KMS-11 (cell line): ENCODE measurements around the gene WDR88.
"Not testable (repeated sequence)": the region's sequence is repeated elsewhere in the genome, so short reads cannot be mapped to it uniquely, and the experiment has no call there.

ENCODE experiments used
- H2AFZ ChIP-seq: fragments of 200-600 bp; sonication (generic); 2 replicates; pipeline ENCODE4 v1.6.1; 2016; ENCODE audit warnings: antibody characterized with exemption, mixed run types, low read depth
- H3K27ac ChIP-seq: fragments of 200-600 bp; sonication (generic); 2 replicates; pipeline ENCODE4 v1.6.1; 2016; ENCODE audit warnings: mild to moderate bottlenecking, mixed run types
- H3K27me3 ChIP-seq: fragments of 200-600 bp; sonication (generic); 2 replicates; pipeline ENCODE4 v1.6.1; 2017; ENCODE audit warnings: mild to moderate bottlenecking, low read depth, mixed run types, moderate library complexity; ENCODE audit not compliant: insufficient read depth
- H3K36me3 ChIP-seq: fragments of 200-600 bp; sonication (generic); 2 replicates; pipeline ENCODE4 v1.6.1; 2017; ENCODE audit warnings: mild to moderate bottlenecking, mixed run types; ENCODE audit not compliant: insufficient read depth
- H3K4me1 ChIP-seq: fragments of 200-600 bp; sonication (generic); 2 replicates; pipeline ENCODE4 v1.6.1; 2016; ENCODE audit warnings: mild to moderate bottlenecking, low read depth, mixed run types; ENCODE audit not compliant: poor library complexity, severe bottlenecking
- H3K4me2 ChIP-seq: fragments of 200-600 bp; sonication (generic); 2 replicates; pipeline ENCODE4 v1.7.0; 2016; ENCODE audit warnings: mild to moderate bottlenecking, mixed run types
- H3K4me3 ChIP-seq: fragments of 200-600 bp; sonication (generic); IDR thresholded peaks from 2 replicates; pipeline ENCODE4 v1.6.1; 2017; ENCODE audit warnings: low read depth, low read length, mixed read lengths; ENCODE audit not compliant: insufficient read depth
- H3K79me2 ChIP-seq: fragments of 200-600 bp; sonication (generic); 2 replicates; pipeline ENCODE4 v1.6.1; 2016; ENCODE audit warnings: low read depth, mixed run types; ENCODE audit not compliant: insufficient read depth
- H3K9ac ChIP-seq: fragments of 200-600 bp; sonication (generic); 2 replicates; pipeline ENCODE4 v1.6.1; 2016; ENCODE audit warnings: mild to moderate bottlenecking, mixed run types
- H4K20me1 ChIP-seq: fragments of 200-600 bp; sonication (generic); 2 replicates; pipeline ENCODE4 v1.6.1; 2016; ENCODE audit warnings: mild to moderate bottlenecking, mixed run types; ENCODE audit not compliant: insufficient read depth
- CTCF ChIP-seq: fragments of 200-600 bp; sonication (generic); conservative IDR thresholded peaks from 2 replicates; pipeline ENCODE4 v1.6.1; 2017; ENCODE audit warnings: low read depth, mild to moderate bottlenecking, antibody characterized with exemption, low read length, moderate library complexity, mixed read lengths

WDR88 gene

GRCh38 chr19:33220115-33220514 is 88.2 kb downstream of the WDR88 start:
- no peak overlapping the region for H3K4me2 ChIP-seq
- H3K27me3 ChIP-seq: peaks cover 33% of the 10 kb centered on the region
- no peaks in the 10 kb centered on the region for H3K4me1 ChIP-seq
- no peak overlapping the region for H3K9ac ChIP-seq
- no peaks in the 10 kb centered on the region for H3K36me3 ChIP-seq
- TF ChIP-seq CTCF: no peak
- no peak overlapping the region for H3K27ac ChIP-seq
- no peak overlapping the region for H2AFZ ChIP-seq
- no peaks in the 10 kb centered on the region for H3K79me2 ChIP-seq
- no peaks in the 10 kb centered on the region for H4K20me1 ChIP-seq
- H3K4me3 ChIP-seq: no peak overlapping the region

- H3K4me3 ChIP-seq: no peak overlapping the region
- H3K27ac ChIP-seq: no peak overlapping the region
- no peaks in the 10 kb centered on the region for H3K79me2 ChIP-seq
- H2AFZ ChIP-seq: no peak overlapping the region
- H3K4me1 ChIP-seq: no peaks in the 10 kb centered on the region
- no peak overlapping the region for H3K9ac ChIP-seq
- no peak for TF ChIP-seq CTCF
- H3K36me3 ChIP-seq: no peaks in the 10 kb centered on the region
- no peak overlapping the region for H3K4me2 ChIP-seq
- peaks cover 33% of the 10 kb centered on the region for H3K27me3 ChIP-seq
- no peaks in the 10 kb centered on the region for H4K20me1 ChIP-seq
Observed at GRCh38 chr19:33220735-33221134, 88.8 kb downstream of the WDR88 start.

- Histone ChIP-seq H3K9ac (no peak overlapping the region), H3K27me3 (peaks cover 31% of the 10 kb centered on the region), H3K36me3 (no peaks in the 10 kb centered on the region), H3K27ac (no peak overlapping the region), H4K20me1 (no peaks in the 10 kb centered on the region), H3K4me1 (no peaks in the 10 kb centered on the region), H3K4me2 (no peak overlapping the region), H3K79me2 (no peaks in the 10 kb centered on the region), H3K4me3 (no peak overlapping the region), H2AFZ (no peak overlapping the region)
- no peak for TF ChIP-seq CTCF
Observed at GRCh38 chr19:33221638-33222037, 89.7 kb downstream of the WDR88 start.

GRCh38 chr19:33222255-33222654 is 90.3 kb downstream of the WDR88 start:
- H3K79me2 ChIP-seq, H3K27ac ChIP-seq, H3K4me1 ChIP-seq, H3K36me3 ChIP-seq, H2AFZ ChIP-seq, H4K20me1 ChIP-seq, H3K4me3 ChIP-seq, H3K4me2 ChIP-seq, H3K9ac ChIP-seq: not testable (repeated sequence)
- peaks cover 29% of the 10 kb centered on the region for H3K27me3 ChIP-seq

- TF ChIP-seq CTCF: no peak
- Histone ChIP-seq H3K27me3 (peaks cover 25% of the 10 kb centered on the region), H3K79me2 (no peaks in the 10 kb centered on the region), H3K9ac (no peak overlapping the region), H3K4me1 (no peaks in the 10 kb centered on the region), H3K4me3 (no peak overlapping the region), H3K27ac (no peak overlapping the region), H4K20me1 (no peaks in the 10 kb centered on the region), H3K36me3 (no peaks in the 10 kb centered on the region), H2AFZ (no peak overlapping the region), H3K4me2 (no peak overlapping the region)
Observed at GRCh38 chr19:33224694-33225457, 93.0 kb downstream of the WDR88 start.
